H1 (cell line): ENCODE measurements around the gene MYLIP. TPM values are rescaled to one million over a fixed set of nuclear protein-coding genes. Genes with fewer than 3 reads are reported as not detected.

Source experiments
- CTCF ChIP-seq, 3 experiments: IDR thresholded peaks; 1 replicate in 2 of 3; 2 replicates in 1 of 3; pipeline versions ENCODE4 v1.5.1 to v1.6.1; 2011; ENCODE audit warnings: low read length in 3 of 3, mild to moderate bottlenecking in 3 of 3, inconsistent platforms in 2 of 3, low read depth in 1 of 3, moderate library complexity in 1 of 3; ENCODE audit not compliant: insufficient read depth in 1 of 3; ENCODE audit errors: control extremely low read depth in 1 of 3
- USF2 ChIP-seq: IDR thresholded peaks from 2 replicates; pipeline ENCODE4 v1.6.1; 2011; ENCODE audit warnings: low read length, improper control_type of control experiment
- polyA plus RNA-seq, 7 experiments: library from polyadenylated mRNA; depleted of rRNA in 3 of 7; stranded (reverse) in 5 of 7; unstranded in 2 of 7; fragments of >200 nt in 5 of 7; fragments of 200-250 nt in 2 of 7; gene quantifications; 1 replicate in 5 of 7; 2 replicates in 1 of 7; 4 replicates in 1 of 7; pipeline versions ENCODE4 v1.2.1 to v1.2.3, GENCODE V29; 2011 to 2013; ENCODE audit warnings: missing spikeins in 2 of 7, mixed read lengths in 2 of 7
- total RNA-seq: library from RNA; stranded (reverse); fragmentation: NEBNext Ultra II Directional; extraction: Animal tissue kit (Norgen Biotek cat#: 25700); gene quantifications from 2 replicates; pipeline ENCODE4 v1.2.1, GENCODE V29; 2021

MYLIP gene
- total and polyA plus RNA-seq, 2 of the 8 experiments (the other 6 are each of a cell fraction or from before 2014, with no cell fraction given): 21.1 to 26.9 TPM

- TF ChIP-seq USF2 (no peak), CTCF (IDR thresholded peaks at IDR 0.05; ENCODE audit: control extremely low read depth in 1 of 3, insufficient read depth in 1 of 3, low read depth in 1 of 3, low read length in 3 of 3) (no peak)
Measured at GRCh38 chr6:16124198-16125180, 4.4 kb upstream of the MYLIP start (continued).
